ENCODE measurements around the gene ASRGL1.

The ASRGL1 gene

GRCh38 chr11:62402960-62403730 is 65.9 kb downstream of the ASRGL1 start:
- no peak overlapping the region for H3K27ac Mint-ChIP-seq
- peaks cover 13% of the 10 kb centered on the region for H3K27me3 Mint-ChIP-seq (ENCODE audit: low read depth, poor library complexity)
- DNase-seq: no peak
- no peaks in the 10 kb centered on the region for H3K9me3 Mint-ChIP-seq
- no peaks in the 10 kb centered on the region for H3K36me3 Mint-ChIP-seq (ENCODE audit: low read depth)
- H3K4me3 Mint-ChIP-seq: no peak overlapping the region
- H3K4me1 Mint-ChIP-seq: peaks cover 61% of the 10 kb centered on the region
- TF ChIP-seq CTCF (IDR thresholded peaks at IDR 0.05): no peak

GRCh38 chr11:62404435-62404834 is 67.2 kb downstream of the ASRGL1 start:
- TF ChIP-seq CTCF (IDR thresholded peaks at IDR 0.05): no peak

DNA sequence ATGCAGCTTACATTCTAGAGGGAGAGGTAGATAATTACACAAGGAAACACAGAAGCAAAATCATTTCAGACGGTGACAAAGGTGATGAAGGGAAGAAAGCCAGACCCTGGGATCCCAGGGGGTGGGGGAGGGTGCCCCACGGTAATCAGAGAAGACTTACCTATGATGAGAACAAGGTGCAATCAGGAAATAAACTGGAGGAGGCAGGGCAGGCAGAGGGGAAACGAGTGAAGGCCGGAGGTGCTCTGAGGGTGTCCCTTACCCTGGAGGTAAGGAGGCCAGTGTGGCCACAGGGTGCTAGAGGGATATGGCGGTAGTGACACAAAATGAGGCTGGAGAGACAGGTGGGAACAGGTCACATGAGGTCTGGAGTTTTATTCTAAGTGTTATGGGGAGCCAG is 67.7 kb downstream of the ASRGL1 start:
- Mint-ChIP-seq H3K4me3 (no peak overlapping the region), H3K36me3 (ENCODE audit: low read depth) (no peaks in the 10 kb centered on the region), H3K27ac (peak overlapping the region; percentile 26), H3K9me3 (no peaks in the 10 kb centered on the region), H3K27me3 (ENCODE audit: low read depth, poor library complexity) (peaks cover 13% of the 10 kb centered on the region), H3K4me1 (peaks cover 44% of the 10 kb centered on the region)
- TF ChIP-seq CTCF (IDR thresholded peaks at IDR 0.05): no peak
- DNase-seq: no peak

More at GRCh38 chr11:62404435-62404834, 67.2 kb downstream of the ASRGL1 start:
- H3K27ac Mint-ChIP-seq: peak overlapping the region; percentile 26
- H3K4me1 Mint-ChIP-seq: peaks cover 48% of the 10 kb centered on the region
- no peaks in the 10 kb centered on the region for H3K36me3 Mint-ChIP-seq (ENCODE audit: low read depth)
- no peak overlapping the region for H3K4me3 Mint-ChIP-seq
- no peak for DNase-seq
- no peaks in the 10 kb centered on the region for H3K9me3 Mint-ChIP-seq
- peaks cover 10% of the 10 kb centered on the region for H3K27me3 Mint-ChIP-seq (ENCODE audit: low read depth, poor library complexity)

DNA sequence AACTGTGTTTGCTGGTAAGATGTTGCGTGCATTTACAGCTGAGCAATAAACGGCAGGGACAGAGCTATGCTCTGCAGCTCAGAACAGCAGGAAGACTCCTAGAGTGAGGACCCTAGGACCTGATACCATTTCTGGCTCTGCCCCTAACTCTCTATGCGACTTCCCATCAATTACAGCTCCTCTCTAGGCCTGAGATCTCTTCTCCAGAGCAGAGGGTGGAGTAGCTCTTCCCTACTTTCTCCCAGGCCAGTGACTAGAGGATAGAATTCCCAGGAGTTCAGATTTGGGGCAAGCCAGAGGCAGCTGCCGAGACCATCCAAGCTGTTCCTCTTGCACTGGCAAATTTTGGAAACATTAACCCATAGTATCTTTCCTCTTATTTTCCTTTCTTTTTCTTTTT is 68.8 kb downstream of the ASRGL1 start:
- Mint-ChIP-seq H3K27me3 (ENCODE audit: low read depth, poor library complexity) (peaks cover 13% of the 10 kb centered on the region), H3K4me1 (peaks cover 32% of the 10 kb centered on the region), H3K27ac (no peak overlapping the region), H3K9me3 (no peaks in the 10 kb centered on the region), H3K36me3 (ENCODE audit: low read depth) (no peaks in the 10 kb centered on the region), H3K4me3 (no peak overlapping the region)
- DNase-seq: no peak
- no peak for TF ChIP-seq CTCF (IDR thresholded peaks at IDR 0.05)

- no peak overlapping the region for H3K27ac Mint-ChIP-seq
Observed at GRCh38 chr11:62409831-62410230, 72.6 kb downstream of the ASRGL1 start.

More at GRCh38 chr11:62409831-62410230, 72.6 kb downstream of the ASRGL1 start:
- Mint-ChIP-seq H3K4me1 (peaks cover 10% of the 10 kb centered on the region), H3K27me3 (ENCODE audit: low read depth, poor library complexity) (peaks cover 14% of the 10 kb centered on the region), H3K9me3 (no peaks in the 10 kb centered on the region), H3K4me3 (no peak overlapping the region), H3K36me3 (ENCODE audit: low read depth) (no peaks in the 10 kb centered on the region)
- no peak for DNase-seq
- TF ChIP-seq CTCF (IDR thresholded peaks at IDR 0.05): no peak
